GM12878 (cell line): ENCODE results near the gene SLC36A3. TPM values are rescaled to one million over a fixed set of nuclear protein-coding genes. Genes with fewer than 3 reads are reported as not detected.

Source experiments
- ATF7 ChIP-seq: fragments of 450-650 bp; IDR thresholded peaks from 2 replicates; pipeline ENCODE4 v1.6.1; 2016; ENCODE audit warnings: low read depth, mild to moderate bottlenecking
- BCL3 ChIP-seq: IDR thresholded peaks from 2 replicates; pipeline ENCODE4 v1.6.1; 2011; ENCODE audit warnings: borderline replicate concordance, low read depth, mild to moderate bottlenecking, moderate library complexity, low read length; ENCODE audit not compliant: insufficient read depth, poor library complexity, severe bottlenecking
- CHD1 ChIP-seq: IDR thresholded peaks from 2 replicates; pipeline ENCODE4 v1.6.1; 2012; ENCODE audit warnings: low read depth, low read length, improper control_type of control experiment
- CHD2 ChIP-seq: IDR thresholded peaks from 2 replicates; pipeline ENCODE4 v1.6.1; 2011; ENCODE audit warnings: low read depth, low read length, improper control_type of control experiment, borderline replicate concordance
- DPF2 ChIP-seq: fragments of 450-650 bp; IDR thresholded peaks from 2 replicates; pipeline ENCODE4 v1.6.1; 2017; ENCODE audit warnings: mild to moderate bottlenecking
- ESRRA ChIP-seq: IDR thresholded peaks from 2 replicates; pipeline ENCODE4 v1.6.1; 2012; ENCODE audit warnings: mild to moderate bottlenecking, low read length, improper control_type of control experiment
- HSF1 ChIP-seq: fragments of 150-350 bp; IDR thresholded peaks from 2 replicates; pipeline ENCODE4 v1.6.1; 2014; ENCODE audit warnings: mild to moderate bottlenecking, low read depth, low read length
- MEF2A ChIP-seq: IDR thresholded peaks from 2 replicates; pipeline ENCODE4 v1.6.1; 2011; ENCODE audit warnings: low read depth, mild to moderate bottlenecking, low read length, moderate library complexity; ENCODE audit not compliant: insufficient read depth
- MTA2 ChIP-seq: fragments of 450-650 bp; IDR thresholded peaks from 2 replicates; pipeline ENCODE4 v1.6.1; 2016; ENCODE audit warnings: low read depth, mild to moderate bottlenecking, moderate library complexity
- NR2C2 ChIP-seq: IDR thresholded peaks from 2 replicates; pipeline ENCODE4 v1.6.1; 2011; ENCODE audit warnings: borderline replicate concordance, low read depth; ENCODE audit not compliant: control insufficient read depth, insufficient read length
- RAD51 ChIP-seq: fragments of 450-650 bp; IDR thresholded peaks from 2 replicates; pipeline ENCODE4 v1.6.1; 2016; ENCODE audit warnings: moderate library complexity, mild to moderate bottlenecking, inconsistent platforms
- SKIL ChIP-seq: fragments of 450-650 bp; IDR thresholded peaks from 2 replicates; pipeline ENCODE4 v1.6.1; 2017; ENCODE audit warnings: mild to moderate bottlenecking, low read depth, inconsistent platforms; ENCODE audit not compliant: poor library complexity, severe bottlenecking
- SP1 ChIP-seq: IDR thresholded peaks from one replicate; pipeline ENCODE4 v1.6.1; 2011; ENCODE audit warnings: low read depth, low read length
- TARDBP ChIP-seq: IDR thresholded peaks from 2 replicates; pipeline ENCODE4 v1.6.1; 2016; ENCODE audit warnings: borderline replicate concordance
- TCF7 ChIP-seq: IDR thresholded peaks from 2 replicates; pipeline ENCODE4 v1.6.1; 2014; ENCODE audit warnings: antibody characterized with exemption, borderline replicate concordance
- USF2 ChIP-seq: IDR thresholded peaks from 2 replicates; pipeline ENCODE4 v1.6.1; 2011; ENCODE audit warnings: low read depth, low read length, improper control_type of control experiment, borderline replicate concordance
- ZBTB40 ChIP-seq: fragments of 450-650 bp; IDR thresholded peaks from 2 replicates; pipeline ENCODE4 v1.6.1; 2016; ENCODE audit warnings: mild to moderate bottlenecking, moderate library complexity, borderline replicate concordance
- ZNF207 ChIP-seq: fragments of 450-650 bp; IDR thresholded peaks from 2 replicates; pipeline ENCODE4 v1.6.1; 2014; ENCODE audit warnings: antibody characterized with exemption, mild to moderate bottlenecking, borderline replicate concordance
- ZNF24 ChIP-seq: fragments of 450-650 bp; IDR thresholded peaks from 2 replicates; pipeline ENCODE4 v1.6.1; 2017; ENCODE audit warnings: antibody characterized with exemption, mild to moderate bottlenecking
- polyA plus RNA-seq, 11 experiments: library from polyadenylated mRNA; depleted of rRNA in 4 of 11; unstranded in 6 of 11; stranded (reverse) in 5 of 11; fragments of >200 nt; fragmentation: Nextera tagmentation in 4 of 11; fragmentation: Illumina TruSeq in 1 of 11; extraction: Ambion mirVana in 4 of 11; extraction: Trizol in 1 of 11; gene quantifications; 1 replicate in 1 of 11; 2 replicates in 10 of 11; pipeline versions ENCODE4 v1.2.1 to v1.2.3, GENCODE V29; 2011 to 2016; ENCODE audit warnings: inconsistent platforms in 2 of 11, missing spikeins in 2 of 11, low read depth in 1 of 11
- total RNA-seq, 4 experiments: library from RNA; depleted of rRNA in 3 of 4; stranded (reverse); fragments of >200 nt in 3 of 4; fragmentation: Illumina TruSeq in 1 of 4; extraction: Trizol in 1 of 4; gene quantifications; 2 replicates each; pipeline versions ENCODE4 v1.2.1 to v1.2.3, GENCODE V29; 2013 to 2021

The SLC36A3 gene
- total and polyA plus RNA-seq, 10 of the 15 experiments (the other 5 are each of a cell fraction or from before 2014, with no cell fraction given) = 0.03 TPM; not detected in 9

GRCh38 chr5:151255621-151256286 lies 47.8 kb downstream of the SLC36A3 start (continued):
- TF ChIP-seq BCL3 (no peak), ZNF24 (0 out of 2 replicates have a peak, but pooled peaks have one; percentile 35), ATF7 (peak; percentile 71; the same call in 1 of the 2 replicates), MTA2 (peak; percentile 60; the same call in 1 of the 2 replicates), MEF2A (0 out of 2 replicates have a peak, but pooled peaks have one; percentile 60), USF2 (peak; percentile 5; the same call in 1 of the 2 replicates), TARDBP (no peak), SKIL (peak; percentile 73), DPF2 (peak; percentile 95), CHD2 (peak; percentile 79; the same call in 1 of the 2 replicates), TCF7 (no peak), NR2C2 (no peak), RAD51 (peak; percentile 86), ZBTB40 (no peak), CHD1 (no peak), HSF1 (no peak), ESRRA (peak; percentile 84; the same call in 1 of the 2 replicates), SP1 (peak; percentile 53), ZNF207 (no peak)
